HG03066 (cell line): ENCODE measurements around the gene OLIG2.

ENCODE experiments used
- ATAC-seq: cut with Tn5 transposase; IDR thresholded peaks from one replicate; pipeline ENCODE4 v1.9.1; 2021; ENCODE audit warnings: low read depth; ENCODE audit not compliant: unreplicated experiment

OLIG2 gene

DNA sequence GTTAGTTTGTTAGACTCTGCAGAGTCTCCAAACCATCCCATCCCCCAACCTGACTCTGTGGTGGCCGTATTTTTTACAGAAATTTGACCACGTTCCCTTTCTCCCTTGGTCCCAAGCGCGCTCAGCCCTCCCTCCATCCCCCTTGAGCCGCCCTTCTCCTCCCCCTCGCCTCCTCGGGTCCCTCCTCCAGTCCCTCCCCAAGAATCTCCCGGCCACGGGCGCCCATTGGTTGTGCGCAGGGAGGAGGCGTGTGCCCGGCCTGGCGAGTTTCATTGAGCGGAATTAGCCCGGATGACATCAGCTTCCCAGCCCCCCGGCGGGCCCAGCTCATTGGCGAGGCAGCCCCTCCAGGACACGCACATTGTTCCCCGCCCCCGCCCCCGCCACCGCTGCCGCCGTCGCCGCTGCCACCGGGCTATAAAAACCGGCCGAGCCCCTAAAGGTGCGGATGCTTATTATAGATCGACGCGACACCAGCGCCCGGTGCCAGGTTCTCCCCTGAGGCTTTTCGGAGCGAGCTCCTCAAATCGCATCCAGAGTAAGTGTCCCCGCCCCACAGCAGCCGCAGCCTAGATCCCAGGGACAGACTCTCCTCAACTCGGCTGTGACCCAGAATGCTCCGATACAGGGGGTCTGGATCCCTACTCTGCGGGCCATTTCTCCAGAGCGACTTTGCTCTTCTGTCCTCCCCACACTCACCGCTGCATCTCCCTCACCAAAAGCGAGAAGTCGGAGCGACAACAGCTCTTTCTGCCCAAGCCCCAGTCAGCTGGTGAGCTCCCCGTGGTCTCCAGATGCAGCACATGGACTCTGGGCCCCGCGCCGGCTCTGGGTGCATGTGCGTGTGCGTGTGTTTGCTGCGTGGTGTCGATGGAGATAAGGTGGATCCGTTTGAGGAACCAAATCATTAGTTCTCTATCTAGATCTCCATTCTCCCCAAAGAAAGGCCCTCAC, at the start of gene OLIG2:
OLIG2 (plus strand) TSS at position 447 of the 954 bp plus-strand sequence. CDS start 928 bp downstream, outside the sequence.
- no peak for ATAC-seq

DNA sequence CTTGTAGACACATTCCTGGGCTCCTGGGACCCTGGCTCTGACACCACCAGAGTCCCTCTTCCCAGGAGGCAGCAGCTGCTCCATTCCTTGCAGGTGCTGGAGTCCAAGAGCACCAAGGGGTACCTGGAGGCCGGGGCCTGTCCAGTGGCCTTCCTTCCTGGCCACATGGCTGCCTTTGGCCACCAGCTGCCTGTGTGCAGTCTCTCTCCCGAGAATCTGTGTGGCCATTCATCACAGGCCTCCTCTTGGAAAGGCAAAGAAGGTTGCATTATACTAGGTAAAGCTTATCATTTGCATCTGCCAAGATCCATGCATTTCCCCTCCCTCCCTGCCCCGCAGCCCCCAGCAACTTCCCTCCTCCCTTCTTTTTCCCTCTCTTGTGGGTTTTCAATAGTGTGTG, 48.9 kb upstream of the OLIG2 start:
- ATAC-seq, result no peak

DNA sequence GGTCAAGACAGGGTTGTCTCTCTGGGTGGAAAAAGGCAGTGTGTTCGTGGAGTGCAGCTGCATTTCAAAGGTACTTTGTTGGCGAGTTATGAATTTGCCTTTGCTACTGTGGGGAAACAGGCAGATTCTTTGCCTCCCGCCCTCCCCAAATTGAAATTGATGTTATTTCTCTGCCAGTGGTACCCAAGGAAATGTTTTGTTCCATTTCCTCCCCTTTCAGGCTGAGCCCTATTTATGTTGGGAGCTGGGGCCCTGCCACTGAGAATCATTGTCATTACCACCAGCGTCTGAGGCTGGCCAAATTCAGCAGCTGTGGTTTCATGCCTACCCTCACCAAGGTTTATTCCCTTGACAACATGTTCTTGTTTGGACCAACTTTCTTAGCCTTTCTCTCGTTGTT, 48.5 kb upstream of the OLIG2 start:
- ATAC-seq, result no peak

DNA sequence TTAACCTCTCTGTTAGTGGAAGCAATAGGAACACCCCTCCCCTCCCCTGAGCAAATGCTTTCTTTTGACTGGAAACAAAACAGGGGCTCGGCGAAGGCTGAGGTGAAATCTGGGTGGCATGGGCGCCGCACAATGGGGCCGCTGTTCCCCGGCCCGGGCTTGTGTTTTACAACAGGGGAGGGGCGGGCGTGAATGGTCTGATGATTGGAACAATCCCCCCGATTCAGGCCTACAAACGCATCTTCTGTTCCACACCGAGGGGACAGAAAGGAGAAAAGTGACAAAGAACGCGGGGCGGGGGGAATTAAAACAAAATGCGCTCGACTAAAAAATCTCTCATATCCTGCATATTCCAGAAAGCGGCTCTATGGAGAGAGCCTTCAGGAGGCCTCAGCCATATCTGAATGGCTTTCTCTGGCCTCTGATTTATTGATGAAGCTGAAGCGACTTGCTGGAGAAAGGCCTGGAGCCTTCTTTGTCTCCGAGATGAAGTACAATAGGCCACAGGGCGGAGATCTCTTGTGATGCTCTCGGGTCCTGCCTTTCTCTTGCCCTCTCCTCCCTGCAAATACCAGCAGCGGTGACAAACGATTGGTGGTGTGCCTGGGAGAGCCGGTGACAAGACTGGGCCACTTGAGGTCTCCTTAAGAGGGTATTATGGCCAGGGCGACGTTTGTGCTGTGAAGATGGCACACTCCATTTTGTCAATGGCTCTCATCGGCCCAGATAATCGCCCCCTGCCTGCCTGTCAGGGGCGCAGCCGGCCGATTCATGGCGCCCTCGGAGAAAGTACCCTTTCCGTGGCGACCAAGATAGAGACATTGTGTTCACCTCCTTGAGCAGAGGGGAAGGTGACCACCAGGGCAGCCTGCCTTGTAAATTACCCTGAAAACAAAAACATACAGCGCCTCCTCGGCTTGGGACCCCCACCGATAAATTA, 47.1 kb upstream of the OLIG2 start:
- ATAC-seq, result no peak

DNA sequence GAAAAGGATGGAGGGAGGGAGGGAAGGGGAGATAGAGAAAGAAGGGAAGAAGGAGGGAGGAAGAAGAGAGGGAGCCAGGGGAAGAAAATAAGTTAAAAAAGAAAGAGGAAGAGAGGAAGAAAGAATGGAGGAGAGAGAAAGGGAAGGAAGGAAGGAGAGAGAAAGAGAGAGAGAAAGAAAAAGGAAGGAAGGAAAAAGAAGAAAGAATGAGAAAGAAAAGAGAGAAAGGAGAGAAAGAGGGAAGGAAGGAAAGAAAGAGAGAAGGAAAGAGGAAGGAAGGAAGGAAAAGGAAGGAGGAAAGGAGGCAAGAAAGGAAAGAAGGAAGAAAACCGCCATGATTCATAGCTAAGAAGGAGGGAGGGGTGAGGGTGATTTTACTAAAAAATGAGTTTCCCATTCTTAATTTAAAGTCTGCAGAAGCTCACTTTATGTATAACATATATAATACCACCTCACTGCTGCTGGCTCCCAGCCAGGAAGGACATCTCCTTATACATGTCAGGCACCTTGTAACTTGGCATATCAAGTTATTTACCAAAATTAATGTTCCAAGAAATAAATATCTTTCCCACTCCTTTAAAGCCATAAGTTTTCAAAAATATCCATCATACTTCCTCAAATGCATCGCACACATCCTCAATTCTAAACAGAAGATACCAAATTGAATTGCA, 46.0 kb upstream of the OLIG2 start:
- ATAC-seq, result no peak

DNA sequence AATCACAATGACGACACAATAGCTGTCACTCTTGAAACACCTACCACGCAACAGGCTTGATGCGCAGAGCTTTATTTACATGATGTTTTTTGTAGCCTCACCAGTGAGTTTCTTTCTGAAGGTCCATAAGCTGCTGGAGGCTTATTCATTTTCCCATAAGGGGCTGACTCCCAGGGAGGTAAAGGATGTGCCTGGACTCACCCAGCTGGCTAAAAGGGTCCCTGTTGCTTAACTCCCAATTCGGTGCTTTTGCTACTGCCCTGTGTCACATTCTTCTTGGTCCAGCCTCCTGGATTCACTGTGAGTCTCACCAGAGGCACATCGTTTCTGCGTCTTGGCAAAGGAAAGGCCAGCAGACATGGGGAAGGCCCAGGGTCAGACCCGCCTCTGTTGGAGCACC, 44.6 kb upstream of the OLIG2 start:
- no peak for ATAC-seq

DNA sequence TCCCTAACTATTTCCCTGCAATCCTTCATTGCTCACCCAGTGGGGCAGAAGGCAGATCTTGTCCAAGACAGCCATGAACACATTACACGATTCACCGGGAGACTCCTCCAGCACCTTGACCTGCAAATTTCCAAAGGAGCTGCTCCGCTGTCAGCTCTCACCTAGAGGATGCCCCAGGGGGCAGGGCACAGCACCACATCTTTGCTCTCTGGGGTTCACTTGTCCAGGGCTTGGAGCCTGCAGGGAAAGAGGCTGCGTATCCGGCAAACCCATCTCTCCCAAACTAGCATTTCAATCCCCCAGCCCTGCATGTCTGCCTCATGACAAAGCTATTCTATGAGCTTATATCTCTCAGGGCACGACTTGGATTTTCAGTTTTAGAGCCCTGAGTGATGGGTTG, 35.1 kb upstream of the OLIG2 start:
- ATAC-seq, result no peak

DNA sequence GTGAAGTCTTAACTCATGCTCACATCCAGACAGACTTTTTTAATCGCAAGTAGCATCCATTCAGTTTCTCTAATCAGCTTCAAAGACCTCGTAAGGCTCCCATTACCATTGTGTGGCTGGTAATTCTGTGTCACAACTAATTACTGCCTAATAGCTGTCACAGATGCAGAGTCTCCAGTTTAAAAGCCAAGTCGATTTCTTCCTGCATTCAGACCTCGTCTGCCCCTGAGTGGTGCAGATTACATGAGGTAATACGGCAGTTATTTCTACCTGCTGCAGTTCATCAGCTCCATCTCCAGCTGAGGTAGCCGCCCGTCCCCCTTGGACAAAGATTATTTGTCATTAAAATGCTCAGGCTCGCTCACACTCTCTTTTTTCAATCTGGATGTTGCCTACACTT, 34.4 kb upstream of the OLIG2 start:
- ATAC-seq, result no peak

DNA sequence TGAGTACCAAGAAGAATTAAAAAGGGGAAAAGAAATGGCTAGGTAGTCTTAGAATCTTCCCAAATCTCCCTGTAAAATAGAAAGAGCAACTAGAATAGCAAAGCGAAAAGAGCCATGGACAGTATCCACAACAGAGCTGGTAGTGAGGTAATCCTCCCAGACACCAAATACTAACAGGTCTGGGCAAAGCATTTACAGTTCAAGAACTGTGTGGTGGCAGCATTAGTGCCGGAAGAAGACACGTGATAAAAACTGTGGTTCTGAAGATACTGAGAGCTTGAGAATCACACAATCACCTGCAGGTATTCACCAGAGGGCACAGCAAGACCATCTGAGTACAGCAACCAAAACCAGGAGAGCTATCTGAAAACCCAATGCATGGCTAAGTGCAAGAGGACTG, 31.8 kb upstream of the OLIG2 start:
- no peak for ATAC-seq

DNA sequence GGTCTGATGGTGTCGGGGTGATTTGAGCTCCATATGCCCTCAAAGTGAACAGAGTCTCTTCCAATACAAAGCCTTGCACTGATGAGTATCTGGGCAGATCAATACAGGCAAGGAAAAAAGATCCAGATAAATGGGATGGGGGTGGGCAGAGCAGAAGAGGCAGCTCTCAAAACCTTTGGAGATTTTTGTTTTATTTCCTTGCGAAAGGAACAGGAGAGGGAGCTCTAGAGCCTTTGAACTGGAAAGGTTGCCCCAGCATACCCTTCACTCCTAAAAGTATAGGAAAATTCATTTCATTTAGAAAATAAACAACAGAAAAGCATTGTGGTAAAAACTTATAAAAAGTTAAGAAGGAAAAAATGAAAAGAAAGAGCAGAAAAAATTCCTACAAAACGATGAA, 31.4 kb upstream of the OLIG2 start:
- ATAC-seq, result no peak

DNA sequence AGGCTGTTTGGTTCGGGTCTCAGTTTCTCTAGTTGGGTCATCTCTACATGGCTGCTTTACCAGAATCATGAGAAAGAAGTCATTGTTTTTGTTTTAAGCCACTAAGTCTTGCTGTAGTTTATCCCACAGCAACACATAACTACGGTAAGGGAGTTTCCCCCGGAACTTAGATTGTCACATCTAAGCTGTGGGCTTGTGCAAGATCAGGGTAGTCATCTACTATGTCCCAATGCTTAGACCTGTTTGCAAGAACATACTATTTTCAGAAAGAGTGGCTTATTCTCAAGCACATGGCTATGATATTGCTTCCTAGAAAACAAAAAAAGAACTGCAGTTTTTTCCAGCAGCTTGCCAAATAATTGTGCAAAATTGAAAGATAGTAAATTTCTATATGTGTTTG, 18.0 kb upstream of the OLIG2 start:
- no peak for ATAC-seq

DNA sequence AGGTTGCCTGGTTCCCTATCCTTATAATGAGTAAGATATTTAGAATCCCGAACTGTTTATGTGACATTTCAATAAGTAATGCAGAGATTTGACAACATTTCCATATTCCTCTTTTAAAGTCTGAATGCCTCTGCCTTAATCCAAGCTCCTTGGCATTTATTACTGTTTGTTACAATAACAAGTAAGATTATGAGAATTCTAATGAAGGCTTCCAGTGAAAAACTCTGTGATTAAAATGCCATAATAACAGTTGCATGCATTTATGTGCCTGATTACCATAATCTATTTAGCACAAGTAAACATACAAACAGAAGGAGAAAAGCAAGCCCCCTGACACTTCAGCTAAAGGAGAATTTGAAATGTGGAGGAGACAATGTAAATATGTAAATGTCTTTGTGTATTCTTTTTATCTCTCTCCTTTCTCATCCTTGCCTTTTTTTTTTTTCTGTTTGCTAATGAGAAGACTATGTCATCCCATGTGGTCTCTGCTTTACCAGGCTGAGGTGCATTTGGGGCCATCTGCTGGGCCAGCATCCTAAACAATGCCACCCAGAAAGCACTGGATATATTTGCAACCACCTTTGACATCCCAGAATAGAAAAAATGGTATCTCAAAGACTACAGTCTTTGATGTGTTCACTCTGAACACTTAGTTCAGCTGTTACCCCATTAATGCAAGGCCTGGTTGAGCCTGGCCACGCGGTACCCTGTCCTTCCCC, 17.2 kb upstream of the OLIG2 start:
- no peak for ATAC-seq

DNA sequence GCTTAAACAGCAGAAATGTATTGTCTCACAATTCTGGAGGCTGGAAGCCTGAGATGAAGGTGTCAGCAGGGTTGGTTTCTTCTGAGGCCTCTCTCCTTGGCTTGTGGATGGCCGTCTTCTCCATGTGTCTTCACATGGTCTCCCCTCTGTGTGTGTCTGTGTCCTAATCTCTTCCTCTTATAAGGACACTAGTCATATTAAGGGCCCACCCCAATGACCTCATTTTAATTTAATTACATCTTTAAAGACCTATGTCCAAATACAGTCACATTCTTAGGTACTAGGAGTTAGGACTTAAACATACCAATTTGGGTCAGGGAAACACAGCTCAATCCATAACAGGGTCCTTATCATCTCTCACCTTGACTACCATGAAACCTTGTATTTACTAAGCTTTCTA, 14.8 kb upstream of the OLIG2 start:
- no peak for ATAC-seq

DNA sequence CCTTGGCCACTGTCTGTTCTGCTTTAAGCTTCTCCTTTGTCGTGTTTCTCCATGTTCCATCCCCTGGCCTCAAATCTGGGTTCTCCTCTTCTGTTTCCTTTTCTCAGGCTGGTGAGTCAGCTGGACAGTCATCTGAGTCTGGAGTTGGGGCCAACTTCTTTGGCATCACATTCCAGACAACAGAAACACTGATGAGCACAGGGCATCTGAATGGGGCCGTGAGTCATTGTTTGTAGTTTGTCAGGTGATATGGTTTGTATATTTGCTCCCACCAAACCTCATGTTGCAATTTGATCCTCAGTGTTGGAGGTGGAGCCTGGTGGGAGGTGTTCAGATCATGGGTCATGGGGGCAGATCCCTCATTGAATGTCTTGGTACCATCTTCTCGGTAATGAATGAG, 14.3 kb upstream of the OLIG2 start:
- no peak for ATAC-seq

DNA sequence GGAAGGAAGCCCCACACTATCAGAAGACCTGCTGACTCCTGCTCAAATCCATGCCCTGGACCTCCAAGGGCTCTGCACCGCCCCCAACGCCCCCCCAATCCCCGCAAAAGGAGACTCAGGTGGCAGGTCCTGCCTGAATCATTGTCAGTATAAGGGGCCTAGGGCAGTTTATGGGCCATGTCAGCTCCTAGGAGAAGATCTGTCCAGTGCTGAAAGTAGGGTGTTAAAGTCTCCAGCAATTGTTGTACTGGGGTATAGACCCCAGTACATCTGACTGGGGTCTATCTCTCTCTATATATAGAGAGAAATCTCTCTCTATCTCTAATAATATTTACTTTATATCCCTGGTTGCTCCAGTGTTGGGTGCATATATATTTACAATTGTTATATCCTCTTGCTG, 12.1 kb upstream of the OLIG2 start:
- ATAC-seq, result no peak

DNA sequence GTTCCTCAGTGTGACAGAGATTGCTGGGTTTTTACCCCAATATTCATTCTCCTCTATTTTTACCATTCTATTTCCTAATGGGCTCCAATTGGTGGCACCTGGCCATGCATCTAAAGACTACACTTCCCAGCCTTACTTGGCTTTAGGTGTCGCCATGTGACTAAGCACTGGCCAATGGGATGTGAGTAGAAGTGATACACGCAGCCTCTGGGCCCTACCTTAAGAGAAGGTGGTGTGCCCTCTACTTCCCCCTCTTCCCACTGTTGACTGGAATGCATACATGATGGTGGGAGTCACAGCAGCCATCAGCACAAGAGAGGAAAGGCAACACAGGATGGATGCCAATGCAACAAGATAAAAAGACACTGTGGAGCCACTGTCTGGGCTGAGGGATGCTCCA, 11.4 kb upstream of the OLIG2 start:
- ATAC-seq, result no peak

DNA sequence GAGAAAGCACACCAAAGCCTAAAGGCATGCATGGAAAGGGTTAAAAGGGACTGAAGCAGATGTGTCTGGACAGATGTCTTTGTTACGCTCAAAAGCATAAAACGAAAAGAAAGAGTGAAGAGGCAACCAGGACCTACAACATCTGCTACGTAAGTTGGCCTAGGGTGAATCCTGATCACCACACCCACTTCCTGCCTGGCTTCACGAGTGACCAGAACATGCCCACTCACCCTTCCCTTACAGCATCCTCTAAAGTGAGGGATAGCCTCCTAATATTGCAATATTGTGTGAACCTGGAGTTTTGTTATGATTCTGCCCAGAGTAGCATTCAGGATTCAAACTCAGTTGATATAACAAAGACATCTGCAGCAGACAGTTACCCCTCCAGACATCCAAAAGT, 10.6 kb upstream of the OLIG2 start:
- no peak for ATAC-seq

DNA sequence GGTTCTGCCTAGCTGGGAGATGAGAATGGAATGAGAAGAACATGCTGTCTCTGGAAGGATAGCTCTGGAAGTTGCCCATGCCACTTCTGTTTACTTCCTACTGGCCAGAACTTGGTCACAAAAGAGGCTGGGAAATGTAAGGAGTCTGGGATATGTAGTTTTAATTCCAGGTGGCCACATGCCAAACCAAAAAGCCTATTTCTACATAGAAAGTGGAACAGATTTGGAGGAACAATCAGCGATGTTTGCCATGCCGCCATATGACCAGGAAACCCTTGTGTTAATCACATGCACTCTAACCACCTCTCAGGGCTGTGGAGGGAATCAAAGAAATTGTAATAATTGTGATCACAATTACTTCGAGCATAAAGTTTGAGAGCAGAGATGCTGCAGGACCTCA, 10.0 kb upstream of the OLIG2 start:
- no peak for ATAC-seq

DNA sequence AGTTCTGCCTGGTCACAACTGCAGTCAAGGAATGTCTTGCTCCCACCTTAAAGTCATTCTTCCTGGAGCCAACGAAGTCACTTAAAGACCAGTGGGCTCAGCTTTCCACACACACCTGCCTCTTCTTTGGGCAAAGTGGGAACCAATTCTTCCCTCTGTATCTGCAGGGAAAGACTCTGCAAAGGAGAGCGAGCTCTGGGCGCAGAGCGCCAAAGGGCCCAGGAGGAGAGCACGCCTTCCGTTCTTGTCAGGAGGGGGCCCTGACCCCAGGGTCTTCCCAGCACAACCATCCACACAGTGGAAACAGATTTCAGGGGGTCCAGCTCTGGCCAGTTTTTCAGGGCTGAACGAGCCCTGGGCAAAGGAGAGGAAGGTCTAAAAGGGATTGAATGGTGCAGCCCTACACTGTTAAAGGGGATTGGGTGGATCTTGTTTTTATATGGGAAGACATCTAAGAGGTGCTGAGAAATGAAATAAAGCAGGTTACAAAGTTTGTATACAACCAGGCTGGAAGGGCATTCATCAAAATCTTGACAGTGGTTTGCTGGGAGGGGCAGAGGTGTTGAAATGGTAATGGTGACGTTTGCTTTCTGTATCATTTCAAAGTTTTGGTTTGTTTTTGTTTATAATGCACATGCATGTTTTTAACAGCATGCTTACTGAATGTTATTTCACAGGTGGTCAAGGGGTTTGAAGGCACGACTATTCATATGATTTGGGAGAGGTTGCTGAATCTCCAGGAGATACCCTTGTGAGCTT, 6.8 kb upstream of the OLIG2 start:
- ATAC-seq, result no peak

DNA sequence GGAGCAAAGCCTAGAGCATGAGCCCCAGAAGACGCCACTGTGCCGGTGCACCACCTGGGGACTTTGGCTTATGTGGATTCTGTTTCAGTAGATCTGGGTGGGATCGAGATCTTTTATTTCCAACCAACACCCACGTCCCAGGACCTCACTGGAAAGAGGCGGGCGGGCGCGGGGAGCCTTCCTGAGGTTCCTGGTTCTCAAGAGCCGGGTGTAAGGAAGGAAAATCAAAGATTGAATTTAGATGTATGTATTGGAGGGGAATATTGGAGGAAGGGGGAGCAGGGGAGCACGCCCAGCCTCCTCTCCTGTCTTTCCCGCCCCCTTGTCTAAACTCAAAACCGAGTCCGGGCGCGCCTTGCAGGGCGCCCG, 6.2 kb upstream of the OLIG2 start:
- no peak for ATAC-seq
